ENCODE results near the gene CAT.

DNA sequence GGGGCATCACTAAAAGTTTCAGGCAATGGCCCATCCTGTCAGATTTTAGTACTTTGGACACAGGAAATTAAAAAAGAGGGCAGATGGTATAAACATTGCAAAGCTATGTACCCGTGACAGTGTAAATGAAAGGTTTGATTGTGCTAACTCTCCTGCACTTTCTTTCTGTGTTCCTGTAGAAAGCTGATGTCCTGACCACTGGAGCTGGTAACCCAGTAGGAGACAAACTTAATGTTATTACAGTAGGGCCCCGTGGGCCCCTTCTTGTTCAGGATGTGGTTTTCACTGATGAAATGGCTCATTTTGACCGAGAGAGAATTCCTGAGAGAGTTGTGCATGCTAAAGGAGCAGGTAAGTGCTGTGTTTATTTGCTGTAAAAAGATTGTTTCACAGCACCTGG is 10.3 kb downstream of the CAT start:
- TF ChIP-seq, protein P1, sequence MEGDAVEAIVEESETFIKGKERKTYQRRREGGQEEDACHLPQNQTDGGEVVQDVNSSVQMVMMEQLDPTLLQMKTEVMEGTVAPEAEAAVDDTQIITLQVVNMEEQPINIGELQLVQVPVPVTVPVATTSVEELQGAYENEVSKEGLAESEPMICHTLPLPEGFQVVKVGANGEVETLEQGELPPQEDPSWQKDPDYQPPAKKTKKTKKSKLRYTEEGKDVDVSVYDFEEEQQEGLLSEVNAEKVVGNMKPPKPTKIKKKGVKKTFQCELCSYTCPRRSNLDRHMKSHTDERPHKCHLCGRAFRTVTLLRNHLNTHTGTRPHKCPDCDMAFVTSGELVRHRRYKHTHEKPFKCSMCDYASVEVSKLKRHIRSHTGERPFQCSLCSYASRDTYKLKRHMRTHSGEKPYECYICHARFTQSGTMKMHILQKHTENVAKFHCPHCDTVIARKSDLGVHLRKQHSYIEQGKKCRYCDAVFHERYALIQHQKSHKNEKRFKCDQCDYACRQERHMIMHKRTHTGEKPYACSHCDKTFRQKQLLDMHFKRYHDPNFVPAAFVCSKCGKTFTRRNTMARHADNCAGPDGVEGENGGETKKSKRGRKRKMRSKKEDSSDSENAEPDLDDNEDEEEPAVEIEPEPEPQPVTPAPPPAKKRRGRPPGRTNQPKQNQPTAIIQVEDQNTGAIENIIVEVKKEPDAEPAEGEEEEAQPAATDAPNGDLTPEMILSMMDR (IDR thresholded peaks at IDR 0.05): no peak
- no peak for TF ChIP-seq EZH2 (IDR thresholded peaks at IDR 0.05)
- TF ChIP-seq EZH2phosphoT487 (IDR thresholded peaks at IDR 0.05): no peak

Measured in neural progenitor cell (in vitro differentiated cells).